Measurements from ENCODE around the gene TEX51. TPM values are rescaled to one million over a fixed set of nuclear protein-coding genes. Genes with fewer than 3 reads are reported as not detected.

The TEX51 gene
- total RNA-seq, 4 donors from 2014 or later: not detected

- Histone ChIP-seq H3K9me3 (peaks cover 0 to 3% (median 0%) of the 10 kb centered on the region in 4 donors), H3K27me3 (peaks cover 0 to 11% (median 0%) of the 10 kb centered on the region in 4 donors), H3K36me3 (no peaks in the 10 kb centered on the region), H3K4me1 (no peaks in the 10 kb centered on the region), H3K27ac (replicated peaks in 1 of 4) (no peak overlapping the region), H3K4me3 (no peak overlapping the region)
- TF ChIP-seq EP300 (IDR thresholded peaks at IDR 0.05): no peak
- no peak for TF ChIP-seq POLR2A (IDR thresholded peaks at IDR 0.05; ENCODE audit: low read depth)
- TF ChIP-seq POLR2AphosphoS5 (IDR thresholded peaks at IDR 0.05): no peak
- no peak for TF ChIP-seq CTCF (IDR thresholded peaks at IDR 0.05)
- 86% methylated on average over 6 of the region's 6 CpGs for WGBS
- intact Hi-C loops (cut with DNase I): no loop called here
- DNase-seq (ENCODE audit: extremely low spot score): peak; percentile 72
Observed at GRCh38 chr2:126947103-126947429, 48.4 kb downstream of the TEX51 start.

GRCh38 chr2:126949775-126950174 lies 51.1 kb downstream of the TEX51 start:
- H3K4me1 ChIP-seq: no peaks in the 10 kb centered on the region
- intact Hi-C loops (cut with DNase I): no loop called here
- no peak overlapping the region for H3K27ac ChIP-seq (replicated peaks in 1 of 4)
- WGBS: 89% methylated on average over 9 of the region's 9 CpGs
- DNase-seq (ENCODE audit: extremely low spot score): peak; percentile 37
- no peak overlapping the region for H3K4me3 ChIP-seq
- H3K27me3 ChIP-seq: no peaks in the 10 kb centered on the region
- no peak for TF ChIP-seq POLR2A (IDR thresholded peaks at IDR 0.05; ENCODE audit: low read depth)
- TF ChIP-seq EP300 (IDR thresholded peaks at IDR 0.05): no peak
- TF ChIP-seq CTCF (IDR thresholded peaks at IDR 0.05): no peak
- no peak for TF ChIP-seq POLR2AphosphoS5 (IDR thresholded peaks at IDR 0.05)
- H3K36me3 ChIP-seq: no peaks in the 10 kb centered on the region
- H3K9me3 ChIP-seq: no peaks in the 10 kb centered on the region

GRCh38 chr2:126950504-126950903 lies 51.8 kb downstream of the TEX51 start:
- H3K27me3 ChIP-seq: no peaks in the 10 kb centered on the region
- H3K27ac ChIP-seq (replicated peaks in 1 of 4): no peak overlapping the region
- no peak overlapping the region for H3K4me3 ChIP-seq
- no peaks in the 10 kb centered on the region for H3K9me3 ChIP-seq
- H3K36me3 ChIP-seq: no peaks in the 10 kb centered on the region
- TF ChIP-seq EP300 (IDR thresholded peaks at IDR 0.05): no peak
- TF ChIP-seq POLR2AphosphoS5 (IDR thresholded peaks at IDR 0.05): no peak
- no peak for TF ChIP-seq CTCF (IDR thresholded peaks at IDR 0.05)
- TF ChIP-seq POLR2A (IDR thresholded peaks at IDR 0.05; ENCODE audit: low read depth): no peak
- 68% methylated on average over 3 of the region's 3 CpGs for WGBS
- no peaks in the 10 kb centered on the region for H3K4me1 ChIP-seq
- DNase-seq (ENCODE audit: extremely low spot score): no peak
- intact Hi-C loops (cut with DNase I): no loop called here

Other genes with a start within 250 kb of the TEX51 start
- gene GYPC, start 242.7 kb upstream of the TEX51 start, total RNA-seq: 100 to 1,000 TPM; 119 to 197 (median 167) TPM
- 10 to 100 TPM; 32.4 to 78.2 (median 50.2) TPM for gene BIN1, start 208.3 kb downstream of the TEX51 start, total RNA-seq

All from esophagus muscularis mucosa (tissue), 4 donors.